NCI-H2227 (cell line): ENCODE results near the gene TBC1D9.

ENCODE experiments used
- DNase-seq: peaks from one replicate; lab custom pipeline; 2025; ENCODE audit not compliant: unreplicated experiment; lab: John Stamatoyannopoulos, UW

Gene TBC1D9

DNA sequence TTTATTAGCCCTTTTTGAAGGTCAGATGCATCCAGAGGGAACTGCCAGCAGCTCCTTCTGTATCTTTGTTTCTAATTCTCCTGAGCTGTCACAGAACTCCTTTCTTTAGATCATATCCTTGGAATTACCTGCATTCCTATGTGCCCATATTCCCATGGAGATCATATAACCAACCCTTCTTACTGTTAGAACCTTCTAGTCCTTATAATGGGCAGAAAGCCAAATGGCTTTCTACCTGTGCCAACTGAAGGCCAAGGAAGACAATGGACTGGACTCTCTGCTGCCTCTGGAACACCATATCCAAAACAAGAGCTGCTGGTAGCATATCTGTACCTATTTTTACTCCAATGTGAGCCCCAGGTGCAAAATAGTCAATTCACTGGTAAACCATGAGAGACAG is 60.7 kb downstream of the TBC1D9 start:
- no peak for DNase-seq

DNA sequence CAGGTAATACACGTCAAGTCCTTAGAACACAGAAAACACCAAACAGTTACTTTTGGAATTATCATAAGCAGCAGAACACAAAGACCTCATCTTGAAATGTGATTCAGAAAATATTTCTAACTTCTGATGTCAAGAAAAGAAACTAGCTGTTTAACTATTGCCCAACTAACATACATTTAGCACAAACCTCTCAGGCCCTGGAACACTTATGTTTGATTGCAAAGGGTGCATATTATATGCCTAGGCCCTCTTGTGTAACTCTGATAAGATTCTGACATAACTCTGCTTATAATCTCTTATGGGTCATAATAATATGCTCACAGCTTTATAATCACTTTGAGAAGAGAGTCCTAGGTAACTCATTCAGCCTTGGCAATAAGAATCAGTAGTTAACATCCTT is 62.6 kb downstream of the TBC1D9 start:
- DNase-seq = no peak

DNA sequence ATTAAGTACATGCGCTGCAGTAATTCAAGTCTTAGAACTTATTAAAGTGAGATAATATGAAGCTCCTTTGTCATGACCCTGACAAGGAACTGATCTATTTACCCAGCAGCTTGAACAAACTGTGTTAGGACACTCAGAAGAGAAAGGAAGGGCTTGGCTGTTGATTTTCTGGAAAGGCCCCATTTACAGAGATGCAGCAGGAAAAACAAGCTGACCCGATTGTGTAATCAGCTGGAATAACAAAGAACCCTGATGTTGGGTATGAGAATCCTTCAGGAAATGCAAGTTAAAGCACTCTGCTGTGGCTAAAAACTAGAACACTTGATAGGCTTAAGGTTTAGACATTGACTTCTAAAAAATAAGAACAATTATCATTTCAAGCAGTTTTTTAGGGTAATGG is 64.8 kb downstream of the TBC1D9 start:
- DNase-seq = no peak

DNA sequence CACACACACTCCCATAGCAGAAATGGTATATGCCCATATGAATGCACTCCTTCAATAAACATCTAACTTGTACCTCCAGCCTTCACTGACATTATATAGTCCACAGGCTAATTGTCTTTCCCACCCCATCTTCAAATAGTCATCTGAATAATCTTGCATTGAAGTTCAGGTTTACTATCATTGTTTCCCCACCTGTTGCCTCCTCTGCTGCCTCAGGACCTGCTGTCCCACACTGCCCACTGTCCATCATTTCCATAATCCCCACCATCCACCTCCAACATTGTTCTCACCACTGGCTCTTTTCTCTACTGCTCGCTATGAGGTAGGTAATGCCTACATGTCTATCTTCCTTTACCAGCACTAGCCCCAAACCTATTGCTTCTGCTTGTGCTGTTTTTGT is 66.1 kb downstream of the TBC1D9 start:
- no peak for DNase-seq

DNA sequence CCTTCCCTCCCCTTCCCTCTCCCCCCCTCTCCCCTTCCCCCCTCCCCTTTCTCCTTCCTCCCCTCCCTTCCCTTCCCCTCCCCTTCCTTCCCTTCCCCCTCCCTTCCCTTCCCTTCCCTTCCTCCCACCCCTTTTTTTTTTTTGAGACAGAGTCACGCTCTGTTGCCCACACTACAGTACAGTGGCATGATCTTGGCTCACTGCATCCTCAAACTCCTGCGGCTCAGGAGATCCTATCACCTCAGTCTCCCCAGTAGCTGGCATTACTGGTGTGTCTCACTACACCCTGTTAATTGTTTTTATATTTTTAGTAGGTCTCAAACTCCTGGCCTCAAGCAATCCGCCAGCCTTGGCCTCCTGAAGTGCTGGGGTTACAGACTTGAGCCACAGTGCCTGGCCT is 66.6 kb downstream of the TBC1D9 start:
- DNase-seq = no peak

- DNase-seq = no peak
These were observed 67.2 kb downstream of the TBC1D9 start for GRCh38 chr4:140688711-140689598.

GRCh38 chr4:140686796-140687195 is 69.4 kb downstream of the TBC1D9 start:
- DNase-seq = no peak

DNA sequence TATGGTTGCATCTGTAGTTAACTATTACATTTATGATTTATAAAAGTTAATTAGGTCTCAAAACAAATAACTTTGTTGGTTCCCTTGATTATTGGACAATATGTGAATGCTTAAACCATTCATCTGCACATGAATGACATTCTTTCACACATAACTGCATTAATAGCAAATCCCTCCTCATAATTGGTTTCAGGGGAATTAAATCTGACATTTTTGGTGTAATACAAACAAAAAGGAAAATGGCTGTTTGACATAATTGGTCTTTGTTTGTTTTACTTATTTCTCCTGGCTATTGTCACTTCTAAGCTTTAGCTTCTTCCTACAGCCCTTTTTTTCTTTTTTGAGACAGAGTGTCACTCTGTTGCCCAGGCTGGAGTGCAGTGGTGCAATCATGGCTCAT is 71.9 kb downstream of the TBC1D9 start:
- no peak for DNase-seq

DNA sequence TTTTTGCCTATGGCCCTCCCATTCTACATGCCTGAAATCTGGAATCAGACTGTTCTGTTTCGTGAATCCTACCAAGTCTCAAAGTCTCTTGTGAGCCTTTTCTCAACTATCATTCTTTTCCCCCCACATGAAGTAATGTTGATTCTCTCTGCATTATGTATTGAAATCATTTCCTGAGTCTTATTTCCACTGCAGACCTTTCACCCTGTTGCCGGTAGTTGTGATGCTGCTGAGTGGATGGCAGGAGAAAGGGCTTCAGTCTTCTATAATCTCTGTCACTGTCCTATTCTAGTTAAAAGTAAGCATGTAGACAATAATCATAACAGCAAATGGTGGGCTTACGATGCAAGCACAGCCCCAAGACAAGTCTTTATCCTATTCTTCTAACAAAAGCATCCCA is 75.0 kb downstream of the TBC1D9 start:
- no peak for DNase-seq

DNA sequence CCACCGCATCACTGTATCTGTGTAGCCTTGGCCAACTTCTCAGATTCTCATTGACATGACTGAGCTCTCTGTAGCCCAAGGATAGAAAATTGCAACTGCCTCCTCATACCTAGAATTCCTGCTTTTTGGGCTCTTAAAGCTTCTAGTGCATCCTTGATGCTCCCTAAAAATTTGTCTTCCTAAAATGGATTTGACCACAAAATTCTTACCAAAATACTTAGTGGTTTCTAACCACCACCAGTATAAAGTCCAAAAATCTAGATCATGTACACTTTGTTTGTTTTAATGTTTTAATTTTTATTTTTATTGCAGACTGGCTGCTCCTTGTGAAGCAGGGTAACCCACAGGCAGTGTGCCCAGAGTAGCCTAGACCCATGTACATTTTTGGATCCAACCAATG is 75.5 kb downstream of the TBC1D9 start:
- DNase-seq = no peak

GRCh38 chr4:140679576-140679975 is 76.6 kb downstream of the TBC1D9 start:
- DNase-seq = no peak

GRCh38 chr4:140675599-140676231 is 80.5 kb downstream of the TBC1D9 start:
- DNase-seq = no peak

- DNase-seq = no peak
These were observed 82.5 kb downstream of the TBC1D9 start for GRCh38 chr4:140673729-140674128.

DNA sequence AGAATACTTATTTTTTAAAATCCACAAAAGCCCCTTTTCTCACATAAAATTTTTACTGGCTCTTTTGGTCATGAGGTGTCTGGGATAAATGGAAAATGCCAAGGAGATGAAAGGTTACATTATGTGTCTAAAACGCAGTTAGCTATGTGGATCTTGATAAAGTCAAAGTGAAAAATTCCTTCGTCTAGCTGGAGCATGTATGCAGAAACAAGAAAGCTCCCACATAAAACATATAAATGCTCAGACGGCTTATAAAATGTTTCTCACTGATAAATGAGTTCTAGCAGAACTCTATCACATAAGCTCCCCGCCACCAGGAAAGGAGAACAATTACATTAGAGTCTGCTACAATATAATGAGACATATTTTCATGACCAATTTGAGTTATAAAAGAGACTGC is 83.8 kb downstream of the TBC1D9 start:
- no peak for DNase-seq

DNA sequence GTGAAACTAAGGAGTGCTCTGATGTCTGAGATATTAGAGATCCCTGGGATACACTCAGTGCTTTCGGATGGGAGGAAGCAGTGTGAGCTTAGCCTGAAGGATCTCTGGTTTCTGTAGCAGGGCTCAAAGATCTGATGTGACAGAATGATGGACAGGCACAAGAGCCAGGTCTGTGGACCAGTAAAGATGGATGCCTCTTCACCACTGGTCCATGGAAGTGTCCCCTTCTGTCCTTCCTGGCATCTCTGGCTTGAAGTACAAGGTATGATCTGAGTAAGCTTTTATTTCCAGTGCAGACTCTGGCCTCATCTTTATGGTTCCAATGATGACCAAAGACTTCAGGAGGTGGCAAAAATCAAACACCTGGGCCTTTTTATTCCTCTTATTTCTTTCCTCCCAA is 88.1 kb downstream of the TBC1D9 start:
- no peak for DNase-seq

GRCh38 chr4:140666889-140667614 is 89.1 kb downstream of the TBC1D9 start:
- DNase-seq = no peak

DNA sequence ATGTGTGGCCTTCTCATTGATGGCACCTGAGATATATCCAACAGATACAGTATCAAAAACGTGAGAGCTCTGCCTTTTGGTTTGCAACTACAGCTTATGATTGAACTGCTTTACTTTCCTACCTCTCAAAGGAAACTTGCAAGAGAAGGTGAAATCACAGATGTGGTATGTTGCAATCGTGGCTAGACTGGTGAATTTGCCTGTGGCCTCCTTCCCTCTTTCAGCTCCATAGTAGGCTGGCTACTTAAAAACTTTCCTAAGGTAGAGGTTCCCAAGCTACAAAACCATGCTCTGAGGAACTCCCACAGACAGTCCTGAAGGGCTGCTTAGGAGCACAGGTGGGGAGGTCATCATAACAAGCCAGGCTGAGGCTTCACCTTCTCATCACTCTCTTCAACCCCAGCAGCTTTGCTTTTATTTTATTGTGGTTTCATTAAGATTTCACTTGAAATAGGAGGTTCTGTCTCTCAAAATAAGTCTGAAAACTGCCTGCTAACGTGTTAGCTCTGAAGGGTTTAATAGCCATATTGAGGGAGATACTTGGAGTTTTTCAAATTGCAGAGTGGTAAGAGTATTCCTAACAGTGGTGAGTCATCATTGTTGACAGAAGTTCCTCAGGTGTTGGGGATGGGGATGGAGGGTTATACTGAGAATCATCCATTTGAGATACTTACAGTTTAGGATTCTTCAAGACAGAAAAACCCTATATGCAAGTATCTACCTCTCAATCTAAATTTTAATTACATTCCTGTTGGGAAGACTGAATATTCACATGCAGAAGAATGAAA is 93.9 kb downstream of the TBC1D9 start:
- DNase-seq = no peak

GRCh38 chr4:140661550-140661949 is 94.6 kb downstream of the TBC1D9 start:
- DNase-seq = no peak

GRCh38 chr4:140659943-140660700 is 96.1 kb downstream of the TBC1D9 start:
- DNase-seq = no peak

- DNase-seq = no peak
These were observed 101.7 kb downstream of the TBC1D9 start for GRCh38 chr4:140654495-140654814.
